CD4-positive, alpha-beta T cell (primary cell): Measurements from ENCODE around the gene LRIF1. TPM values are rescaled to one million over a fixed set of nuclear protein-coding genes. Genes with fewer than 3 reads are reported as not detected.
A peak's percentile ranks its signal among the peaks of the same experiment; 100 is the strongest.

ENCODE experiments used
- ATAC-seq: fragments of 200-7000 bp; cut with Tn5 transposase; one replicate; pipeline ENCODE4 v1.10.0; 2022; ENCODE audit warnings: mild to moderate bottlenecking; ENCODE audit not compliant: poor library complexity
- CTCF ChIA-PET: fragments of 350-600 bp; sonication (Branson Sonifier 250); formaldehyde crosslinking; loops from one replicate; lab custom pipeline; 2021; ENCODE audit warnings: antibody characterized with exemption, inconsistent platforms; lab: Charles Lee
- POLR2A ChIA-PET: fragments of 350-600 bp; sonication (Branson Sonifier 250); formaldehyde crosslinking; loops from one replicate; lab custom pipeline; 2021; ENCODE audit warnings: antibody characterized with exemption, inconsistent platforms; lab: Charles Lee
- DNase-seq, 14 experiments: peaks; one replicate each; pipeline ENCODE4 v3.0.0-alpha.2; 2013 to 2020; ENCODE audit warnings: mixed read lengths in 2 of 14
- H3K27ac ChIP-seq, 2 donors: one replicate each; pipeline versions ENCODE4 v1.5.1 to v1.7.0; 2013; ENCODE audit warnings: low read length in 2 of 2, low read depth in 1 of 2, mild to moderate bottlenecking in 1 of 2
- H3K27me3 ChIP-seq, 2 experiments: 1 replicate in 1 of 2; 2 replicates in 1 of 2; pipeline versions ENCODE4 v1.6.1 to v1.7.0; 2013; ENCODE audit warnings: low read length in 2 of 2, control low read depth in 1 of 2, mild to moderate bottlenecking in 1 of 2, moderate library complexity in 1 of 2; ENCODE audit not compliant: insufficient read depth in 2 of 2, control insufficient read depth in 1 of 2
- H3K36me3 ChIP-seq: one replicate; pipeline ENCODE4 v1.6.1; 2013; ENCODE audit warnings: low read length, control low read depth; ENCODE audit not compliant: insufficient read depth
- H3K4me1 ChIP-seq: one replicate; pipeline ENCODE4 v1.6.1; 2013; ENCODE audit warnings: low read length, control low read depth; ENCODE audit not compliant: insufficient read depth
- H3K4me3 ChIP-seq: one replicate; pipeline ENCODE4 v1.5.1; 2013; ENCODE audit warnings: mild to moderate bottlenecking, low read length, moderate library complexity
- H3K9me3 ChIP-seq, 2 experiments: 1 replicate in 1 of 2; 2 replicates in 1 of 2; pipeline versions ENCODE4 v1.6.1 to v1.7.0; 2013; ENCODE audit warnings: low read length in 2 of 2, mild to moderate bottlenecking in 2 of 2, control low read depth in 1 of 2, moderate library complexity in 1 of 2; ENCODE audit not compliant: control insufficient read depth in 1 of 2, insufficient read depth in 1 of 2
- H3K27ac Mint-ChIP-seq: one replicate; pipeline ENCODE4 v1.8.0; 2020; ENCODE audit warnings: mixed read lengths
- H3K27me3 Mint-ChIP-seq: one replicate; pipeline ENCODE4 v1.8.0; 2021; ENCODE audit warnings: mixed read lengths
- H3K36me3 Mint-ChIP-seq: one replicate; pipeline ENCODE4 v1.8.0; 2021; ENCODE audit warnings: low read depth, mixed read lengths
- H3K4me1 Mint-ChIP-seq: one replicate; pipeline ENCODE4 v1.8.0; 2021; ENCODE audit warnings: low read depth, mixed read lengths
- H3K4me3 Mint-ChIP-seq: one replicate; pipeline ENCODE4 v1.8.0; 2020; ENCODE audit warnings: mild to moderate bottlenecking, mixed read lengths
- H3K9me3 Mint-ChIP-seq: one replicate; pipeline ENCODE4 v1.8.0; 2020; ENCODE audit warnings: mixed read lengths
- intact Hi-C, 2 experiments: fragments of 100-400 bp; cut with DNase I in 1 of 2; cut with micrococcal nuclease in 1 of 2; formaldehyde crosslinking; loops; one replicate each; pipeline versions ENCODE4 v1.15.1 to v1.9.0; 2023 to 2025; cut with DNase I, micrococcal nuclease
- total RNA-seq, 174 experiments: library from RNA in 2 of 174; stranded (reverse) in 2 of 174; gene quantifications; one replicate each; pipeline ENCODE4 v1.2.3 and lab custom pipeline; 2021 to 2026
- TF ChIP-seq, protein P1 (sequence below): fragments of 200-600 bp; IDR thresholded peaks from one replicate; pipeline ENCODE4 v1.8.0; 2022; ENCODE audit warnings: antibody characterized with exemption, mild to moderate bottlenecking

The LRIF1 gene
- total RNA-seq, 2 experiments from 2014 or later = 1.6 to 1.8 TPM

DNA sequence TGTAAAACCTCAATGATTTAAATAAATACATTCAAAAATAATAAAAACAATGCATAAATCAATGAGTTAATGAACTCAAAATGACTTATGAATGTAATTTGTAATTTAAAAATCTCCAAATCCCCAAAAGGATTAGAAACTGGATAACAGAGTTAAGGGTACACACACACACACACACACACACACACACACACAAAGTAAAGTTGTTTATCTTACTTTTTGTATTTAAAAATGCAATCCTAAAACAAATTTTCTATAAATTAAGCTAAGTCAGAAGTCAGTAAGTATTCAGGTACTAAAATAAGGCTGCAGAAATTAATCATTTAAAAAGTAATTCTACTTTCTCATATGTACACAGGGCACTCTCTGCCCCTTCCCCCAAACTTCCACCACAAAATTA, 1.8 kb downstream of the LRIF1 start:
- DNase-seq (no peak), ATAC-seq (no peak)
- CTCF ChIA-PET = interaction anchor here (0.7 kb wide), 1 partner anchor 89 kb away, joined by 3 read pairs; the partner anchor contains the start of gene CD53
- Histone ChIP-seq H3K9me3 (peaks cover 41 to 53% of the 10 kb centered on the region in 2 experiments), H3K27me3 (no peaks in the 10 kb centered on the region), H3K4me1 (peaks cover 12% of the 10 kb centered on the region), H3K4me3 (no peak overlapping the region), H3K36me3 (peaks cover 2% of the 10 kb centered on the region), H3K27ac (no peak overlapping the region)
- Mint-ChIP-seq H3K9me3 (peaks cover 16% of the 10 kb centered on the region), H3K27me3 (peaks cover 5% of the 10 kb centered on the region), H3K4me1 (peaks cover 36% of the 10 kb centered on the region), H3K4me3 (no peak overlapping the region), H3K27ac (no peak overlapping the region), H3K36me3 (peaks cover 46% of the 10 kb centered on the region)
- intact Hi-C loops = loop anchor here (2.0 to 10.0 kb wide), 11 partner anchors 40 to 930 kb away; partner anchors contain the start of gene STRIP1 (in 1 of the 2)
- TF ChIP-seq, protein P1, sequence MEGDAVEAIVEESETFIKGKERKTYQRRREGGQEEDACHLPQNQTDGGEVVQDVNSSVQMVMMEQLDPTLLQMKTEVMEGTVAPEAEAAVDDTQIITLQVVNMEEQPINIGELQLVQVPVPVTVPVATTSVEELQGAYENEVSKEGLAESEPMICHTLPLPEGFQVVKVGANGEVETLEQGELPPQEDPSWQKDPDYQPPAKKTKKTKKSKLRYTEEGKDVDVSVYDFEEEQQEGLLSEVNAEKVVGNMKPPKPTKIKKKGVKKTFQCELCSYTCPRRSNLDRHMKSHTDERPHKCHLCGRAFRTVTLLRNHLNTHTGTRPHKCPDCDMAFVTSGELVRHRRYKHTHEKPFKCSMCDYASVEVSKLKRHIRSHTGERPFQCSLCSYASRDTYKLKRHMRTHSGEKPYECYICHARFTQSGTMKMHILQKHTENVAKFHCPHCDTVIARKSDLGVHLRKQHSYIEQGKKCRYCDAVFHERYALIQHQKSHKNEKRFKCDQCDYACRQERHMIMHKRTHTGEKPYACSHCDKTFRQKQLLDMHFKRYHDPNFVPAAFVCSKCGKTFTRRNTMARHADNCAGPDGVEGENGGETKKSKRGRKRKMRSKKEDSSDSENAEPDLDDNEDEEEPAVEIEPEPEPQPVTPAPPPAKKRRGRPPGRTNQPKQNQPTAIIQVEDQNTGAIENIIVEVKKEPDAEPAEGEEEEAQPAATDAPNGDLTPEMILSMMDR = no peak
- POLR2A ChIA-PET = interaction anchor here (1.1 kb wide), 1 partner anchor 87 kb away, joined by 3 read pairs; no protein-coding TSS in a partner anchor

GRCh38 chr1:110960777-110961420, 2.8 kb downstream of the LRIF1 start:
- ChIA-PET CTCF (interaction anchor here (1.0 to 1.2 kb wide), 2 partner anchors 14 to 31 kb away, joined by 3 read pairs; no protein-coding TSS in a partner anchor), POLR2A (interaction anchor here (0.6 to 1.2 kb wide), 4 partner anchors 56 to 255 kb away, joined by 3 to 5 read pairs (median 4); partner anchors contain the start of gene CD53)
- H3K27me3 Mint-ChIP-seq = peaks cover 5% of the 10 kb centered on the region
- H3K27ac Mint-ChIP-seq = no peak overlapping the region
- Histone ChIP-seq H3K36me3 (peaks cover 2% of the 10 kb centered on the region), H3K27ac (no peak overlapping the region), H3K4me1 (peaks cover 12% of the 10 kb centered on the region), H3K9me3 (peaks cover 36 to 53% of the 10 kb centered on the region in 2 experiments), H3K27me3 (no peaks in the 10 kb centered on the region), H3K4me3 (no peak overlapping the region)
- H3K4me3 Mint-ChIP-seq = peak overlapping the region; percentile 67
- no peak for DNase-seq
- no peak for ATAC-seq
- TF ChIP-seq, protein P1 = no peak
- peaks cover 46% of the 10 kb centered on the region for H3K36me3 Mint-ChIP-seq
- intact Hi-C loops = loop anchor here (2.0 to 10.0 kb wide), 9 partner anchors 39 to 929 kb away; partner anchors contain the start of gene STRIP1 (in 1 of the 2)
- H3K9me3 Mint-ChIP-seq = peaks cover 16% of the 10 kb centered on the region
- peaks cover 36% of the 10 kb centered on the region for H3K4me1 Mint-ChIP-seq

DNA sequence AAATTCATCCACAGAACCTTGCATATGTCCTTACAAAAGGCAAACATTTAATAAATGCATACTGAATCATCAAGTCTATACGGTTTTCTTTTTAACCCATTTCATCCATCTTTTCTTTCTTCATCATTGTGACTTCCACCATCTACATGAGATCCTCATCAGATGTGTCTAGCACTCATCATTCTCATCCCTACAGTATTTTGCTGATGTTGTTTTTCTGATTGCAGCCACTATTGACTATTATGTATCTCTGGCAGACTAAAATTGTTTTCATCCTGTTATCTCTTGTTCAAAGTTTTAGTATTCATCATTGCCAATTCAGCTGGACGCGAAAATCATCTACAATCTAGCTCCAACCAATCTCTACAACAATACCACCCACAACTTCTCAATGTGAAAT, 5.9 kb downstream of the LRIF1 start:
- TF ChIP-seq, protein P1 = no peak
- ChIA-PET CTCF (interaction anchor here (0.9 to 1.2 kb wide), 2 partner anchors 10 to 60 kb away, joined by 3 to 4 read pairs; no protein-coding TSS in a partner anchor), POLR2A (no interaction called here)
- no peaks in the 10 kb centered on the region for H3K27me3 ChIP-seq
- H3K4me1 ChIP-seq = no peaks in the 10 kb centered on the region
- peaks cover 11% of the 10 kb centered on the region for H3K9me3 Mint-ChIP-seq
- H3K27ac ChIP-seq = no peak overlapping the region
- DNase-seq (no peak), ATAC-seq (no peak)
- intact Hi-C loops = no loop called here
- H3K27ac Mint-ChIP-seq = no peak overlapping the region
- no peaks in the 10 kb centered on the region for H3K27me3 Mint-ChIP-seq
- H3K4me3 ChIP-seq = no peak overlapping the region
- H3K36me3 ChIP-seq = peaks cover 2% of the 10 kb centered on the region
- peaks cover 26% of the 10 kb centered on the region for H3K36me3 Mint-ChIP-seq
- H3K4me1 Mint-ChIP-seq = peaks cover 18% of the 10 kb centered on the region
- no peak overlapping the region for H3K4me3 Mint-ChIP-seq
- peaks cover 12 to 57% of the 10 kb centered on the region in 2 experiments for H3K9me3 ChIP-seq
